CD4-positive, alpha-beta T cell treated with Interleukin-15 for 1 hour (primary cell): ENCODE results near the gene LRRFIP1.
"Not testable (repeated sequence)": the region's sequence is repeated elsewhere in the genome, so short reads cannot be mapped to it uniquely, and the experiment has no call there.

Source experiments
- DNase-seq: peaks from one replicate; pipeline ENCODE4 v3.0.0-alpha.2; 2020

Gene LRRFIP1

DNA sequence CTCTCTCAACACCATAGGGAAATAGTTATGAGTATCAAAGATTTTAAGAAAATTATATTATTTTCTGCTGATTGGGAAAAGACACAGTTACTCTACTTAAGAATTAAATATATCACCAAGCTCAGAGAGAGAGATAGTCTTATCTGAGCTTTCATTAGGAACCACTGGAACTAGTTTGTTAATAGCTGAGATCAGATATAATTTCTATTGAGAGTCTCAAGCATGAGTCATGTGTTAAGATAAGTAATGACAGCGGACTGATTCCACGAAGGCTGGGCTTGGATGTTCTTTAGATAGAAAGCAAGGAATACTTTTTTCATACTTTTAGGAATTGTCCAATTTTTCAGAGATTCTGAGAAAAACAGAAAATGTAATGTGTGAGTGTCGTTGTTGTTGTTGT is 126.8 kb downstream of the LRRFIP1 start:
- DNase-seq: no peak

DNA sequence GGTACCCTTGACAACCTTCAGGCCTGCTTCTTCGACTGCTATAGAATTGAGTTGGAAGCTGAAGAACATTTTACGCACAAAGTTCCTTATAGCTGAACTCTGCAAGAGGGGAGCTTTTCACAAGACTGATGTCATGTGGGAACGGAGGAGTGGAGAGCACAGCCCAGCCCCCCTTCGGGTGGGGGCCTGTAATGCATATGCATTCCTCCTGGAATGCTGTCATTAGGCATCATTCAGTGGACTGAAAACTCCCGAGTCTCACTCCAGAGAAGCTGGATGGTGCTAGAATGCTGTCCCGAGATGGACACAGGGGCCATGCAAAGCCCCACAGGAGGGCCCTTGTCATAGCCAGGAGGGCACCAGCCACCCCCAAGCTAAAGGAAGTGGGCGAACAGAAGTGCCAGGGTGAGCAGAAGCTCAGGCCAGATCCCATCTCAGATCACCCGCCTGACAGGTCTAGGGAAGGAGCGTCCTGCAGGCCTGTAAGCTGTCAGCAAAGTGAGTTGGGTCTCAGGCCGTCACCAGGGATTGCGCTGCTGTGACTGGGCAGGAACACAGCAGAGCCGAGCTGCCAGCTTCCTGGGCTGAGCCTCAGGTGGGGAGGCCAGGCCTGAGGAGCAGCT is 127.3 kb downstream of the LRRFIP1 start:
- no peak for DNase-seq

DNA sequence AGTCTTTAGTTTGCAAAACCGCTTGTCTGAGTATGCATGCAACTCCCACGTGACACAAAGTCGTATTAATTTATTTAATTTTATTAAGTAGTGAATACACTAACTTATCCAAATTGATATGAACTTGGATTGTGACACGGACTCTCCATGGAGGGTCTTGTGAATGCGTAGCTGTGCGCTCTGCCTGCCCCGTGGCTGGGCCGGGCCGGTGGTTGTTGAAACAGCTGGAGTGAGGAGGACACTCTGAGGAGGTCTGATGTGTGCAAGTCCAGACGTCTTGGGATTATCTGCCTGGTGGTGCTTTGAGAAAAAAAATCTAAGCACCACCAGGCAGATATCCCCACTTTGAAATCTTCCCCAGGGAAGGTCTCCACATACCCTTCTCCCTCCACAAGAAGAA is 130.2 kb downstream of the LRRFIP1 start:
- no peak for DNase-seq

DNA sequence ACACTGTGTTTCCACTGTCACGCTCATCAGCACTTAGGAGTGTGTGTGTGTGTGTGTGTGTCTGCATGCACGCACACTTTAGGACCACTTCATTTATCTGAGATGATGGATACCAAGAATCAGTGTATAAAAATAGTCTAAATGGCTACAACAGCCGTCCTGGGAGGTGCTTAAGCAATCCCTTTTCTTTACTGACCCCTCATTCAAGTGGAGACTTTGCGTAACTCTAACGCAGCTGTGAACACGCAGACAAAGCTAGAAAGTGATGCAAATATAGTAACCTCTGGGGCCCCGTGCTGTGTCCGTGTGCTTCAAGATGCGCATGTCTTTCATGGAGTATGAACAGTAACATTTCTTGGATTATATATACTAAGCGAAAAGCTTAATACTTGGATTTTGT is 130.8 kb downstream of the LRRFIP1 start:
- DNase-seq: no peak

DNA sequence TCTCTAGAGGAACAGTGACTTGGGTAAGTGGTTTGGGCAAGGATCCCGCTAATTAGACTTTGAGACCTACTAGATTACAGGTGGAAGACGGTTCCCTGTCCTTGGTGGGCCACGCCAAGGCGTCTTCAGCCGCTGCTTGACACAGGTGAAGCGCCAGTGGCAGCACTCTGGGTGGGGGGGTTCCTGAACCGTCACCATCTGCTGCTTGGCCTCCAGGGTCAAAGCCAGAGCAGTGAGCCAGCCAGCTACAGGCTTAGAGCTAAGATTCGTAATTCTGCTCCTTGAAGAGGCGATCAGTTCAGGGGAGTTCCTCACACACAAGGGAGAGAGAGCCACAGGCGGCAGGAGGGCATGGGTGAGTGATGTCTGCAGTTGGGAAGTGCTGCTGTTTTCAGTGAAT is 131.8 kb downstream of the LRRFIP1 start:
- DNase-seq: no peak

DNA sequence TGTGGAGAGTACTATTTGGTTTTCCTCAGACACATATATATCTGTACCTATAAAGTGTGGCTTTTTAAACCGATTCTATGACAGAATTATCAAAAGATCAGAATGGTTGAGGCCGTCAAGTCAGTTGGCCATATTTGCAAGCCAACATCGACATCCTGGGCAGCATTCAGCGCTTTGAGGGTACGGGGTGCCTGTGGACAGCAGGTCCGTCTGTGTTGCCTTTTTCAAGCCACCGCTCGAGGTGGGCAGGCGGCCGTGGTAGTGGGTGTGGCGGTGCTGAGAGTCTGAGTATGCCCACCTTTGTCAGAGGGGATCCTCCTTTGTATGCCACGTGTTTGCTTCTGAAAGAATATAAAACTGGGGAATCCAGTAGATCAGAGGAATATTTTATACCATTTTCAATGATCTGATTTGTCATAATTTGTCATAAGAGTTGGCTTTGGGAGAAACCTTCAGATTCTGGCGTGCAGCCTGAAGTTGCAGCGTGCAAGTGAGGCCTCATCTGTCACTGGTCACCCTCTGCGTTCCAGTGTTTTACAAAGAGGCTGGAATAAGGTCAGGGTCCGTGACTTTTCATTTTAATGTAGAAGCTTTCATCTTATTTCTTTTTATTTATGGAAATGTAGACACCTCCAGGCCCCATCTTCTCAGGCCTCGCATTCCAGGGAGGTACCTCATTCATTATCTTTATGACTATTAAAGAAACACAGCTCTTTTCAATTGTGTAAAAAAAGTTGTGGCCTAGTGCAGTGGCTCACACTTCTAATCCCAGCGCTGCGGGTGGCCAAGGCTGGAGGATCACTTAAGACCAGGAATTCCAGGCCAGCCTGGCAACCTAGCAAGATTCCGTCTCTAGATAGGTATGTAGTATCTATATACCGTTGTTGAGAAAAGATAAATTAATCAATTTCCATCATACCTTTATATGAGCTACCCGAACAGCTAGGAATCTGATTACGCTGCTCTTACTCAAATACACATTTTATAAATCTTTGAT is 133.4 kb downstream of the LRRFIP1 start:
- no peak for DNase-seq

DNA sequence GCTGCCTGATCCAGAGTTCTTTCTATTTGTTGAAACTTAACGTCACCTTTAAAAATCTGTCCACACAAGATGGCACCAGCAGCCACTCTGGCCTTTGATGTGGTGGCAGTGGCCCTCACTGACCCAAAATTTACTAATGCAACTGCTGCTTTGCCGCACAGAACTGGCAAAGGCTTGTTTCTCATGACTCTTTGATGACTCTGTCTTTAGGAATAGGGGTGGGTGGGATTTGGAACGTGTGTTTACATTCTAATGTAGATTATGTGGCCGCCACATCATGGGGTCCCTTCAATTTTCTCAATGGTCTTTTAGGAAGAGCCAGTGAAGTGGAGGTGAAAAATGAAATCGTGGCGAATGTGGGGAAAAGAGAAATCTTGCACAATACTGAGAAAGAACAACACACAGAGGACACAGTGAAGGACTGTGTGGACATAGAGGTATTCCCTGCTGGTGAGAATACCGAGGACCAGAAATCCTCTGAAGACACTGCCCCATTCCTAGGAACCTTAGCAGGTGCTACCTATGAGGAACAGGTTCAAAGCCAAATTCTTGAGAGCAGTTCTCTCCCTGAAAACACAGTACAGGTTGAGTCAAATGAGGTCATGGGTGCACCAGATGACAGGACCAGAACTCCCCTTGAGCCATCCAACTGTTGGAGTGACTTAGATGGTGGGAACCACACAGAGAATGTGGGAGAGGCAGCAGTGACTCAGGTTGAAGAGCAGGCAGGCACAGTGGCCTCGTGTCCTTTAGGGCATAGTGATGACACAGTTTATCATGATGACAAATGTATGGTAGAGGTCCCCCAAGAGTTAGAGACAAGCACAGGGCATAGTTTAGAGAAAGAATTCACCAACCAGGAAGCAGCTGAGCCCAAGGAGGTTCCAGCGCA is 135.2 kb downstream of the LRRFIP1 start:
- not testable (repeated sequence) for DNase-seq

DNA sequence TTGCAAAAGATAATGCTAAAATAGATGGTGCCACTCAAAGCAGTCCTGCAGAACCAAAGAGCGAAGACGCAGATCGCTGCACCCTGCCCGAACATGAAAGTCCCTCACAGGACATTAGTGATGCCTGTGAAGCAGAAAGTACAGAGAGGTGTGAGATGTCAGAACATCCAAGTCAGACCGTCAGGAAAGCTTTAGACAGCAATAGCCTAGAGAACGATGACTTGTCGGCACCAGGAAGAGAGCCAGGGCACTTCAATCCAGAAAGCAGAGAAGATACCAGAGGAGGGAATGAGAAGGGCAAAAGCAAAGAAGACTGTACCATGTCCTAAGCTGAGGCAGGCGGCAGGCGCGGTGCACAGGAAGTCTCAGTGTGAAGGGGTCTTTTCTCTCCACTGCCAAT is 136.4 kb downstream of the LRRFIP1 start:
- no peak for DNase-seq

DNA sequence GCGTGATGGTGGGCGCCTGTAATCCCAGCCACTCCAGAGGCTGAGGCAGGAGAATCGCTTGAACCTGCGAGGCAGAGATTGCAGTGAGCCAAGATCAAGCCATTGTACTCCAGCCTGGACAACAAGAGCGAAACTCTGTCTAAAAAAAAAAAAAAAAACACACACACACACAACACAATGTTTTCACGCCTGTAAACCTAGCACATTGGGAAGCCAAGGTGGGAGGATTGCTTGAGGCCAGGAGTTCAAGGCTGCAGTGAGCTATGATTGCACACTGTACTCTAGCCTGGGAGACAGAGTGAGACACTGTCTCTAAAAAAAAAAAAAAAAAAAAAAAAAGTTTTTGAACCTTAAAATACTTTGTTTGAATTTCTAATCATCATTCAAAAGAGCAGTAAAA is 137.7 kb downstream of the LRRFIP1 start:
- DNase-seq: not testable (repeated sequence)

DNA sequence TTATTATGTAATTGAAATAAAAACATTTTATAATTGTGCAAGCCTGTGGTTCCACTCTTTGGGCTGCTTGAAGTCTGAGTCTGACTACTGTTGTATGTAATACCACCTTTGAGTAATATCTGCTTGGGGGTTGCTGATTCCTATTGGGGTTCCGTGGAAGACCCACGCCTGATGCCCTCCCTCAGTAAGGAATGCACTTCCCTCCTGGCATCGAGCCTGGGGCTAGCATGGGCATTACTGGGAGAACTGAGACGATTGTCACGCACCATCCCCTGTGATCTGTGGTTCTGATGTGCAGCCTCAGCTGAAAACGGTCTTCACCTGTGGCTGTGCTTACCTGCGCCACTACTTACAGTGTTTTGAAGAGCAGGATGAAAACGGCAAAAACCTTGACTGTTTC is 138.5 kb downstream of the LRRFIP1 start:
- DNase-seq: no peak

DNA sequence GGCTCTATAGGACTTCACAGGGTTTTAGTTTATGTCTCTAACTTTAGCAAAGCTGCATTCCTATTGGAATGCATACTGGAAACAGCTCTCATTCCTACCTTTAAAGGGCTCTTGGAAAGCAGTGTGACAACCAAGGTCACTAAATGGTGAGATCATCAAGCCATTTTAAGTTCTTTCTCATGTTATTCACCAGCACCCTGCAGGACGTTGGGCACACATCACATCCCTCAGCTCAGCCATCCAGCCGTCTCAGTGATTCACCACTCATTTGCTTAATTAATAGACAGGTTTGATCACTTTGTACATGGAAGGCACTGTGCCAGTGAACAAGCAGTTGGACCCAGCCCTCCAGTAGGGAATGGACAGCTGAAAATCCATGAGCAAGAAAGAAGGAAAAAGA is 139.0 kb downstream of the LRRFIP1 start:
- DNase-seq: no peak

DNA sequence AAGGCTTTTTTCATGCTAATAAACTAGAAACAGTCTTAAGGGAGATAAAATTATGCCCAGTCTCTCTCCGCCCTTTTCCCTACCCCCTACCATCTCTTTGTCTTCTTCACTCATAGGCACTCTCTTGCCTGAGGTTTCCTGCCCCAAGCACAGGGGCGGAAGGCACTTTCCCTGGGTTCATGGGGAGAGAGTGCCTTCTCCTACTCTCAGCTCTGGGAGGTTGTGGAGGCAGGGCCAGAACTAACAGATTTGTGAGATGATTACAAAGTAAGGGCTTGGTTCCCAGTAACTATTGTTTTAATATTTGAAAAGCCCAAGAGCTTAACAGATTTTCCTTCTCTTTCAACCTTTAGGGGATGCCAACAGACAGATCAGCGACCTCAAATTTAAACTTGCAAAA is 145.1 kb downstream of the LRRFIP1 start:
- no peak for DNase-seq

DNA sequence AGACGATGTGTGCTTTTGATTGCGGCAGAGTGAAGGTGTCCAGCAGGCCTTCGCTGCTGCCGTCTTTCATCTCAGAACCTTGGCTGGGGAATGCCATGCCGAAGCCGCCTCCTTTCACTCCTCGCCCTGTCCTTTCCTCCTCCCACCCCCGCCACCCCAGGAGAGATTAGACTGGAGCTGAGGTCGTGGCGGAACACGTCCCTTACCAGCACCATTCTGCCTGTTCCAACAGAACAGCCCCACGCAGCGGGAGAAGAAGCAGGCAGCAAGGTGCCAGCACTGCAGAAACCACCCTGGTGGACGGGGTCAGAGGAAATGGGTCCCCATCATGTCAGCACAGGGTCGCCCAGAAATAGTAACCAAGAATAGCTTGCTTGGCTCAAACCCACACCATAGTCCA is 146.4 kb downstream of the LRRFIP1 start:
- DNase-seq: no peak

DNA sequence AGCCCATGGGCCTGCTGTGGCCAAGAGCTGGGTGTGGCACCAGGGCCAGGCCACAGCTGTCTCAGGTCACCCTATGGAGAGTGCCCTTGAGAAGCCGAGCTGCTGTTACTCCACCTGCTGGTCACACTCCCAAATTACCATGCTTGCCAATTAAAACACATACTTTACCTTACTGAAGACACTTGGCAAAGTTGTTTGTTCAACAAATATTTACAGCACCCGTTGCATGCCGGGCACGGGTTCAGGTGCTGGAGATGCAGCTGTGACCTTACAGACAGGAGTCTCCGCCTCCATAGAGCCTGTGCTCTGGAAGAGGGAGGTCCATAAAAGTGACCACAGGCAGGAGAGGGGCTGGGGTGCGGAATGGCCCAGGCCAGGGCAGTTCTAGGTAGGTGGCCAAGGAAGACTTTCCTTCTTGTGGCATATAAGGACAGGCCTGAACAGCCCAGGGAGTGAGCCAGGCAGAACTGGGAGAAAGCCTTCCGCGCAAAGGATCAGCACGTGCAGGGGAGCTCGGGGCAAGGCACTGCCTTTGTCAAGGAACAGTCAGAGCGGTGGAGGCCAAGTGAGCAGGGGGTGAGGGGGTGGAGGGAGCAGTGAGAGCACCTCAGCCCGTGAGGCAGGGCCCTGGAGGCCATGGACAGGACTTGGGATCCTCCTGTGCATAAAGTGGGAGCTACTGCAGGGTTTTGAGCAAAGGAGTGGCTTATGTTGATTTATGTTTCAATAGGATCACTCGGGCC is 147.6 kb downstream of the LRRFIP1 start:
- DNase-seq: peak; percentile 30

DNA sequence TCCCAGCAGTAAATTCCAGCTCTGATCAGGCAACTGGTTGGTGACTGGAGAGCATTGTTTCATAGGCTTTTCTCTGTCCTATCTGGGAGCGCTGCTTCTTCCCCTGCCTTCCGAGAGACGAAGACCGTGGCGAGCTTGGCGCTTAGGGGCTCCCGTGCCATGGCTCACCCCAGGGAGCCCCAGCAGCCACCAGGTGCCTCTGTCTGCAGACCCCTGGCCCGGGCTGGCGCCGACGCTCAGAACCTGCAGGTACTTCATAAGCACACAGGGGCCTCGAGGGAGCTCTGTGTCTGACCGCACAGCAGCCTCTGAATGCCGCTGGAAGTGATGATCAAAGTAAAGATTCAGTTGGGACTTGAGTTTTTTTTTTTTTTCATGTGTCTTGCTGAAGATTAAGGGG is 152.1 kb downstream of the LRRFIP1 start:
- DNase-seq: no peak

DNA sequence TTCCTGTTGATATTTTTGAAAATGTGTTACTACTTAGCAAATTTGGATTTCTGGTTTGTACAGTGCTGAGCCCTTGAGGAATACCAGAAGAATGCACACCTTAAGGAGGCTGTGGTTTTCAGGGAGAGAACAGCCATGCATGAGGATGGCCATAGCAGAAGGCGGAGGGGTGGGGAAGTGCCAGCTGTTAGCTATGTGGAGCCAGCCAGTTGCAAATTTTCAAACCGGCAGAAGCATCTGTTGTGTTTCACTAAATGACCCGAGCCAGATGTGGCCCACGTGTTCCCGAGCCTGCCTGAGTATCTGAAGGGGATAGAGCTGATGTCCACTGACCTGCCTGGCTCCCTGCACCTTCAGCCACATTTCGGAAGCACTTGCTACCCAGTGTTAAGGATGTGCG is 154.8 kb downstream of the LRRFIP1 start:
- no peak for DNase-seq

DNA sequence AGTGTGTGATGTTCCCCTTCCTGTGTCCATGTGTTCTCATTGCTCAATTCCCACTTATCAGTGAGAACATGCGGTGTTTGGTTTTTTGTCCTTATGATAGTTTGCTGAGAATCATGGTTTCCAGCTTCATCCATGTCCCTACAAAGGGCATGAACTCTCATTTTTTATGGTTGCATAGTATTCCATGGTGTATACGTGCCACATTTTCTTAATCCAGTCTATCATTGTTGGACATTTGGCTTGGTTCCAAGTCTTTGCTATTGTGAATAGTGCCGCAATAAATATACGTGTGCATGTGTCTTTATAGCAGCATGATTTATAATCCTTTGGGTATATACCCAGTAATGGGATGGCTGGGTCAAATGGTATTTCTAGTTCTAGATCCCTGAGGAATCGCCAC is 156.3 kb downstream of the LRRFIP1 start:
- not testable (repeated sequence) for DNase-seq

DNA sequence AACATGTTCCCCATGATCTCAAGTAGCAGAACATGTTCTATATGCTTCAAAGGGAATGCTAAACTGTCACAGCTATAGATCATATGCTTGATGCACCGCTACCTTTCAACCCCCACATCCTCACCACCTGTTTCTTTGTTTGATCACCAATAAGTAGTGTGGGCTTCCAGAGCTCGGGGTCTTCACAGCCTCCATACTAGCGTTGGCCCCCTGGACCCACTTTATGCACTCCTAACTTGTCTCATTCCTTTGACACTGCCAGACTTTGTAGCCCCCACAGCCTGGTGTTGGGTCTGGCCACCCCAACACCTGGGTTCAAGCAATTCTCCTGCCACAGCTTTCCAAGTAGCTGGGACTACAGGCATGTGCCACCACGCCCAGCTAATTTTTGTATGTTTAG is 159.5 kb downstream of the LRRFIP1 start:
- no peak for DNase-seq

DNA sequence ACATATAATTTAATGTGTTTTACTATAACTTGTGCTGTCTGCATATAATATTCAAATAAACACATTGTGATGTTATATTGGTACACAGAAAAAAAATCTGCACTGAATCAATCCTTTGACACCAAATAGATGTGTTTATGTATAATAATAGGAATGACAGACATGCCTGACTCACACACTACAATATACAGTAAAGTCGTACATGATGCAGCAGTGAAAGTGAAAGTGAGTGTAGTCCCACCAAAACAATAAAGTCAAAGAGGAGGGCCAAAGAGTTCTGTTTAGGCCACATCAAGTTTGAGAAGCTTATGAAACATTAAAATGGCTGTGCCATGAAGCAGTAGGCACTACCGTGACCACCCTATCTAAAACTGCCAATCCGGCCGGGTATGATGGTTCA is 163.0 kb downstream of the LRRFIP1 start:
- no peak for DNase-seq

DNA sequence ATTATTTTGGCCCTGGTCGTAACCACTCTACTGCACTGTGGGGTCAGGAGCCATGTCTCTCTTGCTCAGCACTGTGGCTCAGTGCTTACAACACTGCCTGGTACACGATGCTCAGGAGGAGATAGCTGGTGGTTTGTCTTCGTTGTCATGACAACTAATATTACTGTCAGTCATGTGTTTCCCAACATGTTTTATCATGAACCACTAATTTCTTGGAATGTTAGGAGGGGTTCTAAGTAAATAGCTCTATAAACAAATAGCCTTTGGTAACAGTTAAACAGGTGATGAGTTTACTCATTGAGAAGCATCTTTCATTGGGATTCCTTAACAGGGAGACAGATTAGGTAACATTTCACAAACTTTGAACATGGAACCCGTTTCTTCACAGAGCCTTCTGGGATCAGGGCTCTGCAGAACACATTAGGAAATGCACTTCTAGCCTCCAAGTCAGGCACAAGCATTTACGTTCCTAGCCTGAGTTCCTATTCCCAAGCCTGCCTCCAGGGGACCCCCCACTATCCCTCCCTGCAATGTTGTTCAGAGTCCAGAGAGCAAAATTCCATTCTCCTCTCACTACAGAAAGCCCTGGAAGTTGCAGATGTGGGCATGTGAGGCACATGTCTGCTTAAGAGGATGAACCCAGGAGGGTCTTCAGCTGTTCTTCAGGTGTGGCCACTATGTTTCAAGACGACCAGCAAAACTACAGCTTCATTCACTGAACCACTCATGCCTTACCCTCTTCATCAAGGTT is 164.8 kb downstream of the LRRFIP1 start:
- DNase-seq: no peak

DNA sequence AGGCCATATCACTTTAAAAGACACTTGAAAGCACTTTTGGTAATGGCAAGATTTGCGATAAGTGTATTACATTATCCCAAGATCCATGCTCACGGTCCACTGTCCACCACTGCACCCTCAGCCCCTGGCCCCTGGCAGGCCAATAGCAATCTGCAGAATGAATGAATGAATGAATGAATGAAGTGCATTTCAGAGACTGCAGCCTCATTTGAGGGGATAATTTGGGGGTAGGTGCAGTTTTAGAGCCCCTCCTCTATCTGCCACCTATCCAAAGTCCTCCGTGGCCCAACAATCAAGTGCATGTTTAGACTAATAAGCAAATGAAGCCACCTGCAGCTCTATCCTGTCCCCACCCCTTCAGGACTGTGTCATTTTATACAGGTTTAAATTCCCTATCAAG is 169.9 kb downstream of the LRRFIP1 start:
- no peak for DNase-seq
